A549 treated with ZK216348 at 1 μM for 4 hours (cell line): ENCODE results near the gene GALNT15. TPM values are rescaled to one million over a fixed set of nuclear protein-coding genes. Genes with fewer than 3 reads are reported as not detected.

Experiments
- total RNA-seq: library from RNA; stranded (reverse); fragments of 200-300 nt; extraction: Qiagen RNA extraction; gene quantifications from 5 replicates; pipeline ENCODE4 v1.2.3, GENCODE V29; 2022; ENCODE audit warnings: low read depth

Gene GALNT15, protein sequence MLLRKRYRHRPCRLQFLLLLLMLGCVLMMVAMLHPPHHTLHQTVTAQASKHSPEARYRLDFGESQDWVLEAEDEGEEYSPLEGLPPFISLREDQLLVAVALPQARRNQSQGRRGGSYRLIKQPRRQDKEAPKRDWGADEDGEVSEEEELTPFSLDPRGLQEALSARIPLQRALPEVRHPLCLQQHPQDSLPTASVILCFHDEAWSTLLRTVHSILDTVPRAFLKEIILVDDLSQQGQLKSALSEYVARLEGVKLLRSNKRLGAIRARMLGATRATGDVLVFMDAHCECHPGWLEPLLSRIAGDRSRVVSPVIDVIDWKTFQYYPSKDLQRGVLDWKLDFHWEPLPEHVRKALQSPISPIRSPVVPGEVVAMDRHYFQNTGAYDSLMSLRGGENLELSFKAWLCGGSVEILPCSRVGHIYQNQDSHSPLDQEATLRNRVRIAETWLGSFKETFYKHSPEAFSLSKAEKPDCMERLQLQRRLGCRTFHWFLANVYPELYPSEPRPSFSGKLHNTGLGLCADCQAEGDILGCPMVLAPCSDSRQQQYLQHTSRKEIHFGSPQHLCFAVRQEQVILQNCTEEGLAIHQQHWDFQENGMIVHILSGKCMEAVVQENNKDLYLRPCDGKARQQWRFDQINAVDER
- total RNA-seq: 0.04 to 0.21 TPM (median 0.19 TPM) in 3 of 5 replicates, not detected in the others

DNA sequence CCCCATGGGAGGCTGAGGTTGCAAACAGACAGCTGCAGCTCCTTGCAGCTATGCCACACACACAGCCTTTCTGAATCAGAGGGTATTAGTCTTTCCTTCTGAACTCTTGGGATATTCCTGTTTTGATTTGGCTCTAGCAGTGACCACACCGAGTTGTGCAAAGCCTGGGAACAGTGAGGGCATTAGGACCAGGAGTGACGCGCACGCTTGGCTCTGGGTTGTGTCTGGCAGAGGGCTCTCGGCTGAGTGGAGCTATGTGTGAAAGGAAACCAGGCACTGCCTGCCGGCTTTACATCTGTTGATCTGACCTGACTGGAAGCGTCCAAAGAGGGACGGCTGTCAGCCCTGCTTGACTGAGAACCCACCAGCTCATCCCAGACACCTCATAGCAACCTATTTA is at the start of gene GALNT15:
TSS of gene GALNT15 (plus strand) at position 292 of the 400 bp plus-strand sequence. CDS start 472 bp downstream, outside the sequence.

DNA sequence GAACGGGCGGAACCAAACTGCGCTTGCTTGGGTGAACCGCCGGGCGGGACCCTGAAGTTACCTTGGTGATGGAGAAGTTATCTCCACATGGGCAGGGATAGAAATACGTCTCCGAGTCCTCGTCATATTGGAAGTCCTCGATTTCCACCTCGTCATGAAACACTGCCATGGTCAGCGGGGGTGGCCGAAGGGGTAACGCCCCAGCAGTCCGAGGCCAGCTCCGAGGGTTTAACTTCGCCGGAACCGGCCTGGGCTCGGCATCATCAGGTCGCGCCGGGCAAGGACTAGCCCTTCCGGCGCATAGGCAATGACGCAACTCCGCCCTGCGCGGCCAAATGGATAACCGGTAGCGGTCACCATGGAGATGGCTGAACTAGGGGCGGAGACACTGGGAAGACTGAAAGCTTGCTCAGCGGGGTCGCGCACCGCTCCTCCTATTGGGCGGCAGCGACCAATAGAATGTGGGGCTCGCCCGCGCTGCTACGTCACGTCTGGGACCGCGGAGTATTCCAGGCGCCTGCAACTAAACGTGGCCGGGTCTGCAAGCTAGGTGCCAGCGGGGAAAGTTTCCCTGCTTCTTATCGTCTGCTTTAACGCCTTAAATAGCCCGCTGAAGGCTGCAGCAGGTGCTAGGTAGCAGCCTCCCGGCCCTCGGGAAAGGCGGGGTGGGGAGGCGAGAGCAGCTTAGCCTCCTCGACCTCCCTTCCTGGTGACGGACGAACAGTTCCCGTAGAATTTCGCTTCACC is 90.4 kb downstream of the GALNT15 start, which contains the start of the genes DPH3 and OXNAD1:
TSS of gene DPH3 (minus strand) at position 236 of the 747 bp plus-strand sequence. CDS start at position 169, 67 bp downstream.
TSS of gene OXNAD1 (plus strand) at position 505 of the 747 bp plus-strand sequence. CDS start 5,741 bp downstream, outside the sequence.

Other genes with a start within 250 kb of the GALNT15 start
- gene DPH3, start 90.3 kb downstream of the GALNT15 start, total RNA-seq: 16.9 to 25.5 TPM (median 25.2 TPM) in 5 replicates
- 6.5 to 11.0 TPM (median 8.3 TPM) in 5 replicates for gene OXNAD1, start 90.5 kb downstream of the GALNT15 start, total RNA-seq